ENCODE data around the gene LINGO4.
"Not testable (repeated sequence)": the region's sequence is repeated elsewhere in the genome, so short reads cannot be mapped to it uniquely, and the experiment has no call there.

LINGO4 gene

GRCh38 chr1:151813271-151813977, 8.2 kb upstream of the LINGO4 start:
- no peak for DNase-seq

GRCh38 chr1:151811181-151811580, 6.0 kb upstream of the LINGO4 start:
- DNase-seq, result no peak

DNA sequence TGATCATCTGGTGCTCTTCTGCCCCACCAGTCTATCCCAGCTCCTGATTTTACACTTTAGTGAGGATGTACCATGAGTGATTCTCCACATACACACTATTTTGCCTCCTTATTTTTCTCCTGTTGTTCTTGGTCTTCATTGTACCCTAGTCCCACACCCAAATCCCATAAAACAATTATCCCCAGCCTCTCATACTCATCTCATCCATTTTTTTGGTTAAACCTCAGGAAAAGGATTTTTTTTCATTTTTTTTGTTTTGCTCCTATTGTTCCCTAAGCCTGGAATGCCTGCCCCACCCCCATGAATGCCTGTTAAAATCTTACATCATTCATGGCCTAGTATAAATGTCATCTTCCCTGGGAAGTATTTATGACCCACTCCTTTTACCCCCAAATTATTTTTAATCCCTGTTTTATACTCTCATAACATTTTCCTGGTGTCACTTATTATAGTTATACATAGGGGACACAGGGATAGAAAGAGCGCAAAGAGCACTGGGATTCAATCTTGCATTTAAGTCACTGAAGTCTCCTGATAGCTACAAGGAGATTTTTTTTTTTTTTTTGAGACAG, 4.9 kb upstream of the LINGO4 start:
- no peak for DNase-seq

GRCh38 chr1:151809290-151809984, 4.2 kb upstream of the LINGO4 start:
- DNase-seq, result no peak

DNA sequence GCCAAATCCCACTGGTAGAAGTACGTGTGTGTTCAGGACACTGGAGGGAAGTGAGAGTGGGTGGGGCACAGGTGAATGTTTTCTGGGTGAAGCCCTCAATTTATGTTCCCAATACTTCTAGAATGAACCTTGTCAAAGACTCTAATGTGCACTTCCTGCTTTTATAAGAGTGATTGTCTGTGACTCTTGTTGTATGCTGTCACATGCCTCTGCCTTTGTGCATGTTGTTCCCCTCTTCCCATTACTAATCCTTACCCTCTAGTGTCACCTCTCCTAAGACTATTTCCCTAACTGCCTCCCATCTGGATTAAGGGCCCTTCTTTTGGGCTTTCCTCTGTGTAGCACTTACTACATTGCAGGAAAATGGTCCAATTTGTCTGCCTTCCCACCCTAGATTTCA, 2.5 kb upstream of the LINGO4 start:
- no peak for DNase-seq

GRCh38 chr1:151807131-151807530, 1.9 kb upstream of the LINGO4 start:
- no peak for DNase-seq

DNA sequence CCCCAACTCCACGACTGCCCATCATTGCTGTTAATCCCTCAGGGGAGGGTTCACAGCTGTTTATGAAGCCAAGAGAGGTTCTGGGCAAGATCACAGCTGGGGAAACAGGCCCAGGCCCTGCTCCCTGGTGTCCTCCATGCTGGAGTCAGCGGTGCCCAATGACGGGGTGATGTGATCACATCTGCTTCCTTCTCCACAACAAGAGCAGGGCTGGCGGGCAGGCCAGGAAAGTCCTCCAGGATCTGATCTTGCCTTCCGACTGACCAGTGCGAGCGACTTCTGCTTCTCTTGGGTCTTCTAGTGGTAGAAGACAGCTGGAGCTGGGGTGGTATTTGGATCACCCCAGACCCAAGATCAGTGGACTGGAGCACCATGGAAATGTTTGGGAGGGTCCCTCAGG, 951 bp upstream of the LINGO4 start:
- DNase-seq, result no peak

DNA sequence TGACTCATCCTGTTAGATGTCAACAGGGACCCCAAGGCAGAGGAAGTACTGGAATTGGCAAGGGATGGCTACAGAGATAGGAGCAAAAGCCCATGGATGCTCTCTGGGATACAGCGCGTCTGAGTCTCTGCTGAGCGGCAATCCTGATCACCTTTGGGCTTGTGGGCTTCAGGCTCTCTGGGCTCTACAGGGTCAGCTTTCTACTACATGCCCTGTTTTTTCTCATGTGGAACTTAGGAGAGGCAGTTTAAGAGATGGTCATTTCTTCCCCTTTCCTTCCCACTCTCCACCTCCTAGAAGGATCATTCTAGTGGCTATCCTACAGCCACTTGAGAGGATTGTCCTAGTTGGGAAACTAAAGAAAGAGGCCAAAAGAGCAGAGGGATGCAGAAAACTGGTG, 1.3 kb downstream of the LINGO4 start:
- no peak for DNase-seq

- DNase-seq, result no peak
Observed at GRCh38 chr1:151803164-151803563, 2.1 kb downstream of the LINGO4 start.

DNA sequence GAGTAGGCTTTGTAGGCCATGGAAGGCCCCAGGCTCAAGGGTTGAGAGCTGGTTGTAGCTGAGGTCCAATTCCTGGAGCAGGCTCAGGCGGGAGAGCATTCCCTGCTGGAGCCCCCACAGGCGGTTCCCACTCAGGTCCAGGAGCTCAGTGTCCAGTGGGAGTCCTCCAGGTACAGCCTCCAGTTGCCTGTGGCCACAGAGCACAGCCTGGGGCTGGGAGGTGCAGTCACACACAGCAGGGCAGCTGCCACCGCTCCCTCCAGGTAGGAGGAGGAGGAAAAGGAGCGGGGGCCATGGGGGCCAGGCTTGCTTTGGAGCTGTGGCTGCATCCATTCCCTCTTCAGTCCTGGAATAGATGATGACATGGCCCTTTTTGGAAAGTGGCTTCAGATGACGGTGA, 2.8 kb downstream of the LINGO4 start:
- DNase-seq, result no peak

DNA sequence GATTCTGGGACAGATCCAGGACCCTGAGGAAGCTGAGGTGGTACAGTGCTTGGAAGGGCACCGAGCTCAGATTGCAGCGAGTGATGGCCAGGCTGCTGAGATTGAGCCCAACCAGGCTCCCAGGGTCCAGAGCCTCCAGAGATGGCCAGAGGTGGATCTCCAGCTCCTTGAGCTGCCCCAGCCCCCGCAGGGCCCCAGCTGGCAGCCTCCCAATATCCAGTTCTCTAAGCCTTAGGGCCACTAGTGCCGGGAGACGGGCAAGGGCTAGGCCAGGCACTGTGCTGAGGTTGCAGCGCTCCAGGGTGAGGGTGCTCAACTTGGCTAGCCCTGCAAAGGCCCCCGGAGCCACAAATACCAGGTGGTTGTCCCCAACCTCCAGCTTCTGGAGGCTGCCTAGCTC, 3.4 kb downstream of the LINGO4 start:
- DNase-seq, result no peak

- DNase-seq, result no peak
Observed at GRCh38 chr1:151801310-151801820, 3.9 kb downstream of the LINGO4 start.

GRCh38 chr1:151800830-151801229, 4.4 kb downstream of the LINGO4 start:
- DNase-seq, result no peak

- DNase-seq, result no peak
Observed at GRCh38 chr1:151799179-151800022, 5.8 kb downstream of the LINGO4 start.

GRCh38 chr1:151798571-151798970, 6.6 kb downstream of the LINGO4 start:
- DNase-seq, result no peak

GRCh38 chr1:151790940-151791651, 14.1 kb downstream of the LINGO4 start:
- peak; percentile 10 for DNase-seq

DNA sequence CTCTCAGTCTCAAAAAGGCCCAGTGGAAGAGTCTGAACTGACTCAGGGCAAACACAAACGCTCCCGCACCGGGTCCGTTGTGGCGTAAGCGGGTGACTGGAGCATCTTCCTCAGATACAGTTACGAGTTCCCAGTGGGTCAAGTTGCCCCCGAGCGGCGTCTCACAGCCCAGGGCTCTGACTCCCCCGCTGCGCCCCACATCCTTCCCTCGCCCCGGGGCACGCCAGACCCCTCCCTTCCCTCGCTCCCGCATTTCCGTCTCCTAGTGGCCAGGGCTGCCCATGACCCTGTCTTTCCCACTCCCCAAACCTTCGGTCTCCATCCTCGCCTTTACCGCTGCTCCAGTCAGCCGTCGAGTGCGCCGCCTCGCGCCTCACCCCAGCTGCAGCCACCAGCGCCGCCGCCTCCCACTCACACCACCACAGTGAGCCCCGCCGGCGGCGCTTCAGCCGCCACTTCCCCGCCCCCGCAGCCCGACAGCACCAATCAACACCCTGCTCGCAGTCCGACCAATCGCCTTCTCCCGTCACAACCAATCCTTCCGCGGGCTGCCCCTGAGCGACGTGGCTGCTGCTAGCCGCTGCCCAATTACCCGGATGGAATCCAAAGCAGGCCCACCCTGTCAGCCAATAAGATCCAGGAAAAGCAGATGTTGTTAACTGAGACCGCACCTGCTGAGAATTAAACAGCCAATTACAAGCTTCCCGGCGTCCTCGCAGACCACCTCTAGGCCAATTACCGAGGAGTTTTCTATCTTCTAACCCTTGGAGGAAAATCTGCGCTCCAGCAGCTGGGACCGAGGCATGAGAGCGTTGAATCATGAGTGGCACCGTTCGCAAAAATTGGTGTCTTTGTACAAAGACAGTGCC, 14.9 kb downstream of the LINGO4 start, which contains the start of gene TDRKH:
TDRKH (minus strand) TSS at position 430 of the 869 bp plus-strand sequence. CDS start 7,478 bp downstream, outside the sequence.
- peak; percentile 96 for DNase-seq

- no peak for DNase-seq
Observed at GRCh38 chr1:151787689-151788088, 17.5 kb downstream of the LINGO4 start.

- no peak for DNase-seq
Observed at GRCh38 chr1:151783796-151784195, 21.4 kb downstream of the LINGO4 start.

- no peak for DNase-seq
Observed at GRCh38 chr1:151782741-151783140, 22.5 kb downstream of the LINGO4 start.

- DNase-seq, result not testable (repeated sequence)
Observed at GRCh38 chr1:151782026-151782425, 23.2 kb downstream of the LINGO4 start.
